Stimulated activated naive CD4-positive, alpha-beta T cell (primary cell): ENCODE measurements around the gene PTGES3L.
A peak's percentile ranks its signal among the peaks of the same experiment; 100 is the strongest.

Source experiments
- DNase-seq, 6 experiments: peaks; one replicate each; lab custom pipeline; 2025; lab: John Stamatoyannopoulos, UW

Gene PTGES3L

GRCh38 chr17:42979511-42980273 is at the start of gene PTGES3L:
Gene PTGES3L, minus strand, starts transcription at chr17:42980080. Its CDS starts 27 bp downstream, at chr17:42980053.
- peak in 1 of 6 experiments; percentile 36 for DNase-seq

GRCh38 chr17:43028221-43028861 is 48.5 kb upstream of the PTGES3L start:
- DNase-seq, result no peak

GRCh38 chr17:43027091-43028032 is 47.5 kb upstream of the PTGES3L start:
- no peak for DNase-seq

- DNase-seq, result no peak
These were observed 46.7 kb upstream of the PTGES3L start for GRCh38 chr17:43026595-43026994.

- DNase-seq, result no peak
These were observed 46.1 kb upstream of the PTGES3L start for GRCh38 chr17:43025766-43026537.

GRCh38 chr17:43025290-43025657 is 45.4 kb upstream of the PTGES3L start:
- no peak for DNase-seq

- peak; percentile 63 to 85 (median 76) for DNase-seq
These were observed 44.8 kb upstream of the PTGES3L start, which contains the start of gene RND2 for GRCh38 chr17:43024407-43025289. Gene RND2, plus strand, starts transcription at chr17:43025231. Its CDS starts 117 bp downstream, at chr17:43025348.

- peak; percentile 16 to 68 (median 56) for DNase-seq
These were observed 42.0 kb upstream of the PTGES3L start, which contains the start of gene VAT1 for GRCh38 chr17:43021741-43022512. Gene VAT1, minus strand, starts transcription at chr17:43022385. Its CDS starts 63 bp downstream, at chr17:43022322.

- DNase-seq, result peak; percentile 22 to 60 (median 35)
These were observed 41.2 kb upstream of the PTGES3L start for GRCh38 chr17:43020789-43021740.

GRCh38 chr17:43020030-43020621 is 40.2 kb upstream of the PTGES3L start:
- DNase-seq, result no peak

GRCh38 chr17:43019418-43019817 is 39.5 kb upstream of the PTGES3L start:
- no peak for DNase-seq

- no peak for DNase-seq
These were observed 39.1 kb upstream of the PTGES3L start for GRCh38 chr17:43018932-43019331.

- DNase-seq, result peak in 4 of 6 experiments; percentile 15 to 35 (median 26)
These were observed 38.4 kb upstream of the PTGES3L start for GRCh38 chr17:43018008-43018853.

GRCh38 chr17:43016216-43016615 is 36.3 kb upstream of the PTGES3L start:
- no peak for DNase-seq

- no peak for DNase-seq
These were observed 35.7 kb upstream of the PTGES3L start for GRCh38 chr17:43015579-43015978.

GRCh38 chr17:43014649-43015542 is 35.0 kb upstream of the PTGES3L start:
- no peak for DNase-seq
